NCI-H1436 (cell line): ENCODE results near the gene ZNF385C.
A peak's percentile ranks its signal among the peaks of the same experiment; 100 is the strongest.
"Not testable (repeated sequence)": the region's sequence is repeated elsewhere in the genome, so short reads cannot be mapped to it uniquely, and the experiment has no call there.

Experiments used
- DNase-seq: peaks from one replicate; lab custom pipeline; 2025; lab: John Stamatoyannopoulos, UW

Gene ZNF385C

GRCh38 chr17:42097691-42098631 lies at the start of gene ZNF385C:
ZNF385C (minus strand) TSS chr17:42098473; CDS start chr17:42063056, 35,417 bp downstream.
- peak; percentile 47 for DNase-seq

- no peak for DNase-seq
Measured at GRCh38 chr17:42146911-42147607, 48.8 kb upstream of the ZNF385C start.

- not testable (repeated sequence) for DNase-seq
Measured at GRCh38 chr17:42143138-42143537, 44.9 kb upstream of the ZNF385C start.

- DNase-seq = no peak
Measured at GRCh38 chr17:42142371-42142896, 44.2 kb upstream of the ZNF385C start.

- DNase-seq = no peak
Measured at GRCh38 chr17:42141382-42141781, 43.1 kb upstream of the ZNF385C start.

- not testable (repeated sequence) for DNase-seq
Measured at GRCh38 chr17:42140690-42141089, 42.4 kb upstream of the ZNF385C start.

GRCh38 chr17:42138749-42139492 lies 40.6 kb upstream of the ZNF385C start:
- no peak for DNase-seq

- no peak for DNase-seq
Measured at GRCh38 chr17:42136654-42137051, 38.4 kb upstream of the ZNF385C start.

GRCh38 chr17:42135664-42136653 lies 37.7 kb upstream of the ZNF385C start:
- DNase-seq = no peak

GRCh38 chr17:42135151-42135550 lies 36.9 kb upstream of the ZNF385C start:
- DNase-seq = no peak

GRCh38 chr17:42133461-42134041 lies 35.3 kb upstream of the ZNF385C start:
- peak; percentile 73 for DNase-seq

GRCh38 chr17:42132941-42133340 lies 34.7 kb upstream of the ZNF385C start:
- DNase-seq = no peak

GRCh38 chr17:42131981-42132432 lies 33.7 kb upstream of the ZNF385C start:
- no peak for DNase-seq

- no peak for DNase-seq
Measured at GRCh38 chr17:42131232-42131631, 33.0 kb upstream of the ZNF385C start.

GRCh38 chr17:42130310-42130936 lies 32.1 kb upstream of the ZNF385C start:
- DNase-seq = no peak

GRCh38 chr17:42129109-42129837 lies 31.0 kb upstream of the ZNF385C start:
- no peak for DNase-seq

- no peak for DNase-seq
Measured at GRCh38 chr17:42127414-42127813, 29.1 kb upstream of the ZNF385C start.

GRCh38 chr17:42126836-42127235 lies 28.6 kb upstream of the ZNF385C start:
- DNase-seq = no peak

GRCh38 chr17:42125565-42125964 lies 27.3 kb upstream of the ZNF385C start:
- DNase-seq = no peak
